Astrocyte of the cerebellum (primary cell): ENCODE measurements around the gene DIPK1B.
"Not testable (repeated sequence)": the region's sequence is repeated elsewhere in the genome, so short reads cannot be mapped to it uniquely, and the experiment has no call there.

Experiments
- DNase-seq: peaks from one replicate; pipeline ENCODE4 v3.0.0-alpha.2; 2011; ENCODE audit warnings: low read depth
- H3K4me3 ChIP-seq: 2 replicates; pipeline ENCODE4 v1.5.1; 2011; ENCODE audit warnings: mild to moderate bottlenecking, low read depth, low read length, moderate library complexity
- CTCF ChIP-seq: IDR thresholded peaks from 2 replicates; pipeline ENCODE4 v1.5.1; 2012; ENCODE audit warnings: low read length, low read depth, moderate library complexity, mild to moderate bottlenecking; ENCODE audit errors: missing control alignments
- in situ Hi-C: cut with HindIII; loops from 2 replicates; pipeline ENCODE4 v1.10.0; 2017; ENCODE audit warnings: low sequenced_read_pairs

Gene DIPK1B

GRCh38 chr9:136761545-136761981 lies 49.2 kb downstream of the DIPK1B start:
- TF ChIP-seq CTCF: no peak
- H3K4me3 ChIP-seq: no peak overlapping the region
- no peak for DNase-seq
- in situ Hi-C loops: no loop called here

GRCh38 chr9:136762221-136762691 lies 49.9 kb downstream of the DIPK1B start:
- DNase-seq: no peak
- TF ChIP-seq CTCF: no peak
- in situ Hi-C loops: no loop called here
- no peak overlapping the region for H3K4me3 ChIP-seq

- TF ChIP-seq CTCF: no peak
- in situ Hi-C loops: no loop called here
- DNase-seq: no peak
- H3K4me3 ChIP-seq: no peak overlapping the region
These were observed 50.7 kb downstream of the DIPK1B start for GRCh38 chr9:136762915-136763648.

GRCh38 chr9:136763649-136764035 lies 51.3 kb downstream of the DIPK1B start:
- TF ChIP-seq CTCF: no peak
- in situ Hi-C loops: no loop called here
- DNase-seq: no peak
- no peak overlapping the region for H3K4me3 ChIP-seq

- no peak within 1 kb of the TSS for H3K4me3 ChIP-seq
- TF ChIP-seq CTCF: no peak
- DNase-seq: no peak
- in situ Hi-C loops: no loop called here
These were observed 52.0 kb downstream of the DIPK1B start, which contains the start of gene LCN15 for GRCh38 chr9:136764301-136764891. TSS of gene LCN15 (minus strand) at chr9:136764518. CDS start at chr9:136764488, 30 bp downstream.

- TF ChIP-seq CTCF: no peak
- in situ Hi-C loops: loop anchor here (5.0 kb wide), 1 partner anchor 53 kb away; the partner anchor contains the start of gene DIPK1B
- no peak overlapping the region for H3K4me3 ChIP-seq
These were observed 52.7 kb downstream of the DIPK1B start for GRCh38 chr9:136765041-136765440.

GRCh38 chr9:136765745-136766409 lies 53.5 kb downstream of the DIPK1B start:
- not testable (repeated sequence) for H3K4me3 ChIP-seq, DNase-seq
- in situ Hi-C loops: loop anchor here (5.0 kb wide), 1 partner anchor 54 kb away; the partner anchor contains the start of gene DIPK1B

More at GRCh38 chr9:136765041-136765440, 52.7 kb downstream of the DIPK1B start:
- DNase-seq: no peak
